C4-2B (cell line): ENCODE data around the gene PGBD5.
"Not testable (repeated sequence)": the region's sequence is repeated elsewhere in the genome, so short reads cannot be mapped to it uniquely, and the experiment has no call there.

ENCODE experiments used
- H3K27ac ChIP-seq: fragments of 450-650 bp; 2 replicates; pipeline ENCODE4 v1.5.1; 2017
- CTCF ChIP-seq: fragments of 450-650 bp; conservative IDR thresholded peaks from 2 replicates; pipeline ENCODE4 v1.5.1; 2017; ENCODE audit warnings: mild to moderate bottlenecking
- ZFX ChIP-seq: fragments of 450-650 bp; IDR thresholded peaks from 2 replicates; pipeline ENCODE4 v1.6.1; 2017

PGBD5 gene

GRCh38 chr1:230415405-230416132 lies 10.6 kb downstream of the PGBD5 start:
- no peak overlapping the region for H3K27ac ChIP-seq
- TF ChIP-seq CTCF (no peak), ZFX (no peak)

DNA sequence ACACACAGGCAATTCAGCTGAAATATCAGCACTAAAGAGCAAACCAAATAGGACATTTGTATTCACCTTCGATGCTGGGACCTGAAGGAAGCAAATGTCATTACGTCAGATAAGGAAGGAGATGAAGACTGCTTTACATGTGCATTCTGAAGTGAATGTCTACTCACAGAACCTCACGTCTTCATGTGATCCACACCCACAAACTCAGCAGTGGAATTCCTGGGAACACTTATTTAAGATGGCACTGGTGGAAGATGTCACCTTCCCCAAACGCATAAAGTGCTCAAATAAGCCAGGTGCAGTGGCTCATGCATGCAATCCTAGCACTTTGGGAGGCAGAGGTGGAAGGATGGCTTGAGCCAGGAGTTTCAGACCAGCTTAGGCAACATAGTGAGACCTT lies 11.4 kb downstream of the PGBD5 start:
- H3K27ac ChIP-seq = no peak overlapping the region
- no peak for TF ChIP-seq ZFX
- TF ChIP-seq CTCF = no peak

DNA sequence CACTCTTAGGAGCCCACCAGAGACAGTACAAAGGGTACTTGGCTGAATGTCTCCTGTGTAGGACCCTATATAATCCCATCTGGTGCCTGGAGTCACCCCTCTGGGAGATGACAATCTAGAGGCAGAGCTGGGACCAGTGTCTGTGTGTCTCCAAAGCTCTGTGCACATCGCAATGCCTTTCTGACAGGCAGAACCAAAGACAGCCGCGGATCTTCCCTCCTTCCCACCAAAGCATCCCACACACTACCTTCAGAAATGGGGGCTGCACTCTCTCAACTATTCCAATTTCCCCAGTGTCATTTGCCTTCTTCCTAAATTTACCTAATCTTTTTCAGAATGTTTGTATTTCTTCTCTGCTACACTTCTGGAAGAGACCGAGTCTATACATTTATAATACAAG lies 12.0 kb downstream of the PGBD5 start:
- no peak for TF ChIP-seq CTCF
- no peak for TF ChIP-seq ZFX
- no peak overlapping the region for H3K27ac ChIP-seq

DNA sequence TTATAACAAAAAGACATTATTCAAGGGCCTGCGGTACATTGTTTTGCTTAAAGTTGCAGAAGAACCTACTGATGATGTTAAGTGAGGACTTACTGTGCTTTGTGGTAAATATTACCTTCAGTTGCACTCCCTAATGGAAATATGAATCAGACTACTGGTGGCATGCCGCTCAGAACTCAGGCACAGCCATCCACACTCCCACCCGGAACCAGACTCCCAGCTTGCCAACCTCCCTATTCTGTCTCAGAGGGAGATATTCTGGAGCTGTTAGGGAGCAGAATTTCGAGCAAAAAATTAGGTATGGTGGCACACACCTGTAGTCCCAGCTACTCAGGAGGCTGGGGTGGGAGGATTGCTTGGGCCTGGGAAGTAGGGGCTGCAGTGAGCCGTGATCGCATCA lies 13.1 kb downstream of the PGBD5 start:
- no peak overlapping the region for H3K27ac ChIP-seq
- no peak for TF ChIP-seq ZFX
- TF ChIP-seq CTCF = no peak

DNA sequence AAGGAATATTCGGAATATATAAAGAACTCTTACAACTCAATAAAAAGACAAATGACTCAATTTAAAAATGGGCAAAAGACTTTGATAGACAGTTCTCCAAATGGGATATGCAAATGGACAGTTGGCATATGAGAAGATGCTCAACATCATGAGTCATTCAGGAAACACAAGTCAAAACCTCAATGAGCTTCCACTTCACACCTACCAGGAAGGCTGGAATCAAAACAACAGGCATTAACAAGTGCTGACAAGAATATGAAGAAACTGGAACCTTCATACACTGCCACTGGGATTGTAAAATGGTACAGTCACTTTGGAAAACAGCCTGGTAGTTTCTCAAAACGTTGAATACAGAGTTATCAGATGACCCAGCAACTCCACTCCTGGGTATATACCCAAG lies 17.2 kb downstream of the PGBD5 start:
- no peak overlapping the region for H3K27ac ChIP-seq

GRCh38 chr1:230407351-230407750 lies 18.8 kb downstream of the PGBD5 start:
- no peak for TF ChIP-seq ZFX
- TF ChIP-seq CTCF = no peak

More for the DNA sequence above, 17.2 kb downstream of the PGBD5 start:
- TF ChIP-seq CTCF (no peak), ZFX (no peak)

DNA sequence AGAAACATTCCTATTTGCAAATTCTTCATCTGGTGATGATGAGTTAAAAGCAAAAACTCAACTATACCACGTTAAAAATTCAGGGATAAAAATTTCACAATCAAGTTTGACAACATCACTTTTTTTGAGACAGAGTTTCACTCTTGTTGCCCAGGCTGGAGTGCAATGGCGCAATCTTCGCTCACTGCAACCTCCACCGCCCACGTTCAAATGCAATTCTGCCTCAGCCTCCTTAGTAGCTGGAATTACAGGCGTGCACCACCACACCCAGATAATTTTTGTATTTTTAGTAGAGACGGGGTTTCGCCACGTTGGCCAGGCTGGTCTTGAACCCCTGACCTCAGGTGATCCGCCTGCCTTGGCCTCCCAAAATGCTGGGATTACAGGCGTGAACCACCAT lies 19.4 kb downstream of the PGBD5 start:
- not testable (repeated sequence) for H3K27ac ChIP-seq

More at GRCh38 chr1:230407351-230407750, 18.8 kb downstream of the PGBD5 start:
- no peak overlapping the region for H3K27ac ChIP-seq

GRCh38 chr1:230403442-230403841 lies 22.7 kb downstream of the PGBD5 start:
- TF ChIP-seq ZFX (no peak), CTCF (no peak)
- no peak overlapping the region for H3K27ac ChIP-seq
